ENCODE data around the gene PPP2R2B. TPM values are rescaled to one million over a fixed set of nuclear protein-coding genes. Genes with fewer than 3 reads are reported as not detected.

Gene PPP2R2B
- total RNA-seq, 1 experiment from 2014 or later, result not detected

DNA sequence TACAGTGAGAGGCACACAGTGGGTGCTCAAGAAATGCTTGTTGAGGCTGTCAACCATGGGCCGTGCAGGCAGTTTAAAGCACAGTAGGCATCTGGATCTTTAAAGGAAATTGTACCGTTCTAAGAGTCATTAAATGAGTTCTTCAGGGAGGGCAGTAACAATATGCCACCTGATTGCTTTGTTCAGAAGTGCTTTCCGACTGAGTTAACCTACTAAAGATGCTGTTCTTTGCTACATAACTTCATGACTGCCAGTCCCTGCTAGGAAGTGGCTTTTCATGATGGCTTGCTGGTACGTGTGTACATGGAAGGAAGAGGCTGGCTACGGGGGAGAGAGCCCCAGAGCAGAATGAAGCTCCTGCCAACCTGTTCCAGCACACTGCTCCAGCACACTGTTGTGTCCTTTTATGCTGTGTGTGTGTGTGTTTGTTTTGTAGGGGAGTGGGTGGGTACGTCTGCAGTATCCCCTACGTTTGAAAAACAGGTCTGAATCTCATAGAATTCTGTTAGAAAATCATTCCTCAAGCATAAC lies 41.9 kb upstream of the PPP2R2B start:
- DNase-seq, result no peak
- Histone ChIP-seq H3K4me3 (ENCODE audit: low read length) (no peak overlapping the region), H3K9me2 (replicated peaks; ENCODE audit: low read length) (no peaks in the 10 kb centered on the region), H3F3A (ENCODE audit: low read length, unreplicated experiment) (no peaks in the 10 kb centered on the region), H3K36me3 (ENCODE audit: low read depth, low read length) (no peaks in the 10 kb centered on the region), H2AFZ (ENCODE audit: low read length) (no peak overlapping the region), H3K27me3 (ENCODE audit: low read length) (peaks cover 29% of the 10 kb centered on the region), H3K9ac (ENCODE audit: low read length) (no peak overlapping the region), H3K4me1 (ENCODE audit: insufficient read depth, low read length) (no peaks in the 10 kb centered on the region), H3K79me2 (ENCODE audit: low read length) (no peaks in the 10 kb centered on the region), H3K27ac (ENCODE audit: low read length) (no peak overlapping the region), H3K9me3 (ENCODE audit: low read length) (no peaks in the 10 kb centered on the region), H4K20me1 (ENCODE audit: low read length) (no peaks in the 10 kb centered on the region), H3K4me2 (ENCODE audit: low read length) (no peak overlapping the region)
- TF ChIP-seq, protein P1, sequence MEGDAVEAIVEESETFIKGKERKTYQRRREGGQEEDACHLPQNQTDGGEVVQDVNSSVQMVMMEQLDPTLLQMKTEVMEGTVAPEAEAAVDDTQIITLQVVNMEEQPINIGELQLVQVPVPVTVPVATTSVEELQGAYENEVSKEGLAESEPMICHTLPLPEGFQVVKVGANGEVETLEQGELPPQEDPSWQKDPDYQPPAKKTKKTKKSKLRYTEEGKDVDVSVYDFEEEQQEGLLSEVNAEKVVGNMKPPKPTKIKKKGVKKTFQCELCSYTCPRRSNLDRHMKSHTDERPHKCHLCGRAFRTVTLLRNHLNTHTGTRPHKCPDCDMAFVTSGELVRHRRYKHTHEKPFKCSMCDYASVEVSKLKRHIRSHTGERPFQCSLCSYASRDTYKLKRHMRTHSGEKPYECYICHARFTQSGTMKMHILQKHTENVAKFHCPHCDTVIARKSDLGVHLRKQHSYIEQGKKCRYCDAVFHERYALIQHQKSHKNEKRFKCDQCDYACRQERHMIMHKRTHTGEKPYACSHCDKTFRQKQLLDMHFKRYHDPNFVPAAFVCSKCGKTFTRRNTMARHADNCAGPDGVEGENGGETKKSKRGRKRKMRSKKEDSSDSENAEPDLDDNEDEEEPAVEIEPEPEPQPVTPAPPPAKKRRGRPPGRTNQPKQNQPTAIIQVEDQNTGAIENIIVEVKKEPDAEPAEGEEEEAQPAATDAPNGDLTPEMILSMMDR (conservative IDR thresholded peaks at IDR 0.05; ENCODE audit: low read depth, low read length), result no peak
- TF ChIP-seq EZH2 (IDR thresholded peaks at IDR 0.05; ENCODE audit: low read length, unreplicated experiment) (no peak), EZH2phosphoT487 (IDR thresholded peaks at IDR 0.05; ENCODE audit: borderline replicate concordance, low read length) (no peak)
- ChIA-PET CTCF (no interaction called here), POLR2A (ENCODE audit: unreplicated experiment) (no interaction called here)
- intact Hi-C loops (cut with micrococcal nuclease), result no loop called here
- ATAC-seq, result no peak
- BruUV-seq (replicated peaks), result no TSS peak

DNA sequence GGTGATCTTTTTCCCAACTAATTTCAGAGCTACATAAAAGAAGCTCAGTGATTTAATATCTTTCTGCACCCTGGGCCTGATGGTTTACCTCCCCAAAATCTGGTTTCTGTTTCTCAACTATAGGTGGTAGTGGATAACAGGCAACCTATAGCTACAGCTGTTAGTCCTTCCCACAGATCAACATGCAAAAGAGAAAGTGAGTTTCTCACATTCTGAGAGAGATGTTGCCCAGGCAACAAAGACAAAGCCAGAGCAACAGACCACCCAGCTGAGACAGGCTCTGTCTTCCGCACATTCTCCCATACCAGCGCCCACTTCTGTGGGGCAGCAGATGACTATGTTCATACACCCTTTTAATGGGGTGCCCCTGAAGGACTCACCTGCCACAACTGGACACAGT lies 40.7 kb upstream of the PPP2R2B start:
- TF ChIP-seq, protein P1 (conservative IDR thresholded peaks at IDR 0.05; ENCODE audit: low read depth, low read length), result no peak
- TF ChIP-seq EZH2phosphoT487 (IDR thresholded peaks at IDR 0.05; ENCODE audit: borderline replicate concordance, low read length) (no peak), EZH2 (IDR thresholded peaks at IDR 0.05; ENCODE audit: low read length, unreplicated experiment) (no peak)
- no peaks in the 10 kb centered on the region for H4K20me1 ChIP-seq (ENCODE audit: low read length)
- no peaks in the 10 kb centered on the region for H3K4me1 ChIP-seq (ENCODE audit: insufficient read depth, low read length)
- H2AFZ ChIP-seq (ENCODE audit: low read length), result no peak overlapping the region
- ChIA-PET CTCF (no interaction called here), POLR2A (ENCODE audit: unreplicated experiment) (no interaction called here)
- intact Hi-C loops (cut with micrococcal nuclease), result no loop called here
- ATAC-seq, result no peak
- no peak overlapping the region for H3K27ac ChIP-seq (ENCODE audit: low read length)
- H3K9me3 ChIP-seq (ENCODE audit: low read length), result no peaks in the 10 kb centered on the region
- H3K36me3 ChIP-seq (ENCODE audit: low read depth, low read length), result no peaks in the 10 kb centered on the region
- H3K9me2 ChIP-seq (replicated peaks; ENCODE audit: low read length), result no peaks in the 10 kb centered on the region
- BruUV-seq (replicated peaks), result no TSS peak
- H3K9ac ChIP-seq (ENCODE audit: low read length), result no peak overlapping the region
- H3K79me2 ChIP-seq (ENCODE audit: low read length), result no peaks in the 10 kb centered on the region
- H3K27me3 ChIP-seq (ENCODE audit: low read length), result peaks cover 29% of the 10 kb centered on the region
- DNase-seq, result no peak
- no peaks in the 10 kb centered on the region for H3F3A ChIP-seq (ENCODE audit: low read length, unreplicated experiment)
- H3K4me2 ChIP-seq (ENCODE audit: low read length), result no peak overlapping the region
- H3K4me3 ChIP-seq (ENCODE audit: low read length), result no peak overlapping the region

DNA sequence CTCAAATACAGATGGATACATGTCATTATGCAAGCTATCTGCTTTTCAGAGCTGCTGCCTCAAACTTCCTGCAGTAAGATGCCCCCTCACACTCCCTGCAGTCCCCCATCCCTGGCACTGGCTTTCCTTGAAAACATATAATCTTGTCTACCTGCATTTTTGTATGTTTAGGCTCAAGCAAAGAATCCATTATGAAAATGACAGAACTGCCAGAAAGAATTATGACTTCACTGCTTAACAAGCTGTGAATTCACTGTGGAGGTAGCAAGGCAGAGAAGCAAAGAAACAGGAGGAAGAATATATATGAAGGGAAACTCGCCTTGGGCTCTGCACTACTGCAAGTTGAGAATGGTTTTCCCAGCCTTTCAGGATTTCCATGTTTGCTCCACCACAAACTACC lies 39.4 kb upstream of the PPP2R2B start:
- no peak for ATAC-seq
- no TSS peak for BruUV-seq (replicated peaks)
- Histone ChIP-seq H3K27me3 (ENCODE audit: low read length) (peaks cover 28% of the 10 kb centered on the region), H2AFZ (ENCODE audit: low read length) (no peak overlapping the region), H3K9ac (ENCODE audit: low read length) (no peak overlapping the region), H3K36me3 (ENCODE audit: low read depth, low read length) (no peaks in the 10 kb centered on the region), H3K4me1 (ENCODE audit: insufficient read depth, low read length) (no peaks in the 10 kb centered on the region), H3K4me2 (ENCODE audit: low read length) (no peak overlapping the region), H3F3A (ENCODE audit: low read length, unreplicated experiment) (no peaks in the 10 kb centered on the region), H3K27ac (ENCODE audit: low read length) (no peak overlapping the region), H4K20me1 (ENCODE audit: low read length) (no peaks in the 10 kb centered on the region), H3K9me2 (replicated peaks; ENCODE audit: low read length) (no peaks in the 10 kb centered on the region), H3K79me2 (ENCODE audit: low read length) (no peaks in the 10 kb centered on the region), H3K4me3 (ENCODE audit: low read length) (no peak overlapping the region), H3K9me3 (ENCODE audit: low read length) (no peaks in the 10 kb centered on the region)
- DNase-seq, result no peak
- intact Hi-C loops (cut with micrococcal nuclease), result no loop called here
- POLR2A ChIA-PET (ENCODE audit: unreplicated experiment), result no interaction called here
- no peak for TF ChIP-seq EZH2phosphoT487 (IDR thresholded peaks at IDR 0.05; ENCODE audit: borderline replicate concordance, low read length)
- TF ChIP-seq EZH2 (IDR thresholded peaks at IDR 0.05; ENCODE audit: low read length, unreplicated experiment), result no peak
- CTCF ChIA-PET, result no interaction called here

Measured in PC-3 (cell line).